Body of pancreas (tissue), 4 donors: ENCODE data around the gene ZSWIM1. TPM values are rescaled to one million over a fixed set of nuclear protein-coding genes. Genes with fewer than 3 reads are reported as not detected.

Experiments used
- ATAC-seq: fragments of 150-250 bp; one replicate; pipeline ENCODE4 v1.9.1; 2016
- DNase-seq, 4 donors: peaks; one replicate each; pipeline ENCODE4 v3.0.0-alpha.2; 2019
- H3K27ac ChIP-seq, 4 donors: fragments of 200-600 bp; sonication (generic); 1 replicate in 3 of 4; 2 replicates in 1 of 4; pipeline versions ENCODE4 v1.5.1 to v1.6.1; 2016 to 2019; ENCODE audit warnings: mild to moderate bottlenecking in 1 of 4, mixed read lengths in 1 of 4, moderate library complexity in 1 of 4
- H3K27me3 ChIP-seq, 2 donors: fragments of 200-600 bp; sonication (generic); one replicate each; pipeline ENCODE4 v1.6.0; 2016; ENCODE audit warnings: mild to moderate bottlenecking in 1 of 2
- H3K36me3 ChIP-seq, 2 donors: fragments of 200-600 bp; sonication (generic); replicated peaks in 1 of 2; 2 replicates each; pipeline ENCODE4 v1.5.1; 2016; ENCODE audit warnings: low read depth in 2 of 2; ENCODE audit not compliant: insufficient read depth in 1 of 2
- H3K4me1 ChIP-seq: fragments of 200-600 bp; sonication (generic); one replicate; pipeline ENCODE4 v1.6.0; 2016
- H3K4me3 ChIP-seq, 2 donors: fragments of 200-600 bp; sonication (generic); 1 replicate in 1 of 2; 2 replicates in 1 of 2; pipeline ENCODE4 v1.5.1; 2016 to 2019
- H3K9me3 ChIP-seq, 3 donors: fragments of 200-600 bp; sonication (generic); 1 replicate in 2 of 3; 2 replicates in 1 of 3; pipeline ENCODE4 v1.5.1; 2016
- CTCF ChIP-seq, 7 experiments: fragments of 450-650 bp in 4 of 7; fragments of 200-600 bp in 3 of 7; sonication (generic) in 3 of 7; IDR thresholded peaks; one replicate each; pipeline ENCODE4 v1.5.1; 2016 to 2019; ENCODE audit warnings: antibody characterized with exemption in 7 of 7
- POLR2A ChIP-seq, 3 donors: fragments of 450-650 bp; IDR thresholded peaks; one replicate each; pipeline ENCODE4 v1.6.1; 2016; ENCODE audit warnings: antibody characterized with exemption in 3 of 3, mild to moderate bottlenecking in 2 of 3
- WGBS, 2 donors: methylation state at CpG; one replicate each; pipeline ENCODE4 v1.1.5; 2017; 5-methylcytosine and 5-hydroxymethylcytosine counted together
- intact Hi-C: fragments of 100-400 bp; cut with DNase I; formaldehyde crosslinking; loops from one replicate; pipeline ENCODE4 v1.15.1; 2023
- total RNA-seq, 2 donors: library from RNA; depleted of rRNA; stranded (reverse); fragments of >200 nt; gene quantifications; one replicate each; pipeline ENCODE4 v1.1.0, GENCODE V29; 2016

The ZSWIM1 gene
- total RNA-seq, 2 donors from 2014 or later, result 5.2 to 7.6 TPM

DNA sequence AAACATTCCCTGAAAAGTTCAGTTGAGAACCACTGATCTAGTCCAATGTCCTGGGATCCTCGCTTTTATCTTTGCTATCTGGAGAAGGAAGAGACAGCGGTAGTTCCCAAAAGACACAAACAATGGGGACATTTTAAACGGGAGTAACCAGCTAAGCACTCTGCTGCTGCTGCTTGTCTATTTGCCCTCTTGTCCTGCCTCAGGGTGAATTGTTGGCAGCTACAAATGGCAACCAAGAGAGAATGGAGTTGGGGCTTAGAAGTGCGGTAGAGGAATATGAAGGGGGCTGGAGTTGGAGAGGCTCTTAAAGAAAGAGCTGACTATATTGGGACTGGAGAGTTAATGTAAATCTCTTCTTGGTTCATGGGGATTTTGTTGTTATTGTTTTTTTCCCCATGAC lies 6.5 kb upstream of the ZSWIM1 start:
- TF ChIP-seq POLR2A (IDR thresholded peaks at IDR 0.05) (no peak), CTCF (IDR thresholded peaks at IDR 0.05) (no peak)
- ATAC-seq (no peak), DNase-seq (no peak)
- no peaks in the 10 kb centered on the region for H3K4me1 ChIP-seq
- no peak overlapping the region for H3K27ac ChIP-seq
- no peak overlapping the region for H3K4me3 ChIP-seq
- no peaks in the 10 kb centered on the region for H3K9me3 ChIP-seq
- peaks cover 0 to 3% of the 10 kb centered on the region in 2 donors for H3K36me3 ChIP-seq
- no peaks in the 10 kb centered on the region for H3K27me3 ChIP-seq
- intact Hi-C loops, result no loop called here
- 75 to 81% methylated on average over 4 of the region's 4 CpGs for WGBS, 2 donors

- no peak for TF ChIP-seq CTCF (IDR thresholded peaks at IDR 0.05)
- intact Hi-C loops, result no loop called here
- no peak for DNase-seq
Observed at GRCh38 chr20:45878076-45878761, 2.8 kb upstream of the ZSWIM1 start.

DNA sequence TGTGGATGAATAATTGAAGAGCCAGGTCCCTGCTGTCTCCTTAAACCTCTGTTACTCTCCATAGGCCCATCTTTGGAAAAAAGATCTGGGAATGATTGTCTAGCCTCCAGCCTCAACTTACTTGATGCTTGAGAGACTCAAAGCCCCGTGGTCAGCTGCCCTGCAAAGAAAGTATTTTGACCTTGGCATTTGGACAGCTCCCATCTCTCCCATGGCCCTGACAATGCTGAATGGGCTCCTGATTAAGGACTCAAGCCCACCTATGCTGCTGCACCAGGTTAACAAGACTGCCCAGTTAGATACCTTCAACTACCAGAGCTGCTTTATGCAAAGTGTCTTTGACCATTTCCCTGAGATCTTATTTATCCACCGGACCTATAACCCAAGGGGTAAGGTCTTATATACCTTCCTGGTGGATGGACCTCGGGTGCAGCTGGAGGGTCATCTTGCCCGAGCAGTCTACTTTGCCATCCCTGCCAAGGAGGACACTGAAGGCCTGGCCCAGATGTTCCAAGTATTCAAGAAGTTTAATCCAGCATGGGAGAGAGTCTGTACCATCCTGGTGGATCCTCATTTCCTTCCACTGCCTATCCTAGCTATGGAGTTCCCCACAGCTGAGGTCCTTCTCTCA lies 1.6 kb downstream of the ZSWIM1 start:
- WGBS, 2 donors, result 66% methylated on average over 4 of the region's 4 CpGs
- H3K27ac ChIP-seq, result no peak overlapping the region
- H3K4me3 ChIP-seq, result no peak overlapping the region
- no peaks in the 10 kb centered on the region for H3K27me3 ChIP-seq
- ATAC-seq, result no peak
- no peak for DNase-seq
- intact Hi-C loops, result no loop called here
- H3K9me3 ChIP-seq, result no peaks in the 10 kb centered on the region
- H3K4me1 ChIP-seq, result peaks cover 10% of the 10 kb centered on the region
- H3K36me3 ChIP-seq, result peaks cover 0 to 12% of the 10 kb centered on the region in 2 donors
- no peak for TF ChIP-seq POLR2A (IDR thresholded peaks at IDR 0.05)
- TF ChIP-seq CTCF (IDR thresholded peaks at IDR 0.05), result no peak

More at GRCh38 chr20:45878076-45878761, 2.8 kb upstream of the ZSWIM1 start:
- peaks cover 10% of the 10 kb centered on the region for H3K4me1 ChIP-seq
- H3K9me3 ChIP-seq, result no peaks in the 10 kb centered on the region
- H3K36me3 ChIP-seq, result peaks cover 0 to 4% of the 10 kb centered on the region in 2 donors
- H3K27ac ChIP-seq, result no peak overlapping the region
- no peak for ATAC-seq
- H3K4me3 ChIP-seq, result no peak overlapping the region
- 91 to 94% methylated on average over 8 to 13 of the region's 13 CpGs for WGBS, 2 donors
- no peaks in the 10 kb centered on the region for H3K27me3 ChIP-seq

DNA sequence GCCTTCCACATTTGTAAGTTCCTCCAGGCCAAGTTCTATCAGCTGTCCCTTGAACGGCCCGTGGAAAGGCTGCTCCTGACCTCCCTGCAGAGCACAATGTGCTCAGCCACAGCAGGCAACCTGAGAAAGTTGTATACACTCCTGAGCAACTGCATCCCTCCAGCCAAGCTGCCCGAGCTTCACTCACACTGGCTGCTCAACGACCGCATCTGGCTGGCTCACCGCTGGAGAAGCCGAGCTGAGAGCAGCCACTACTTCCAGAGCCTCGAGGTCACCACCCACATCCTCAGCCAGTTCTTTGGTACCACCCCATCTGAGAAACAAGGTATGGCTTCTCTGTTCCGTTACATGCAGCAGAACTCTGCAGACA lies 2.1 kb downstream of the ZSWIM1 start:
- Histone ChIP-seq H3K27me3 (no peaks in the 10 kb centered on the region), H3K36me3 (peaks cover 0 to 8% of the 10 kb centered on the region in 2 donors), H3K27ac (no peak overlapping the region), H3K4me1 (peaks cover 10% of the 10 kb centered on the region), H3K9me3 (no peaks in the 10 kb centered on the region), H3K4me3 (no peak overlapping the region)
- no peak for ATAC-seq
- no peak for TF ChIP-seq CTCF (IDR thresholded peaks at IDR 0.05)
- no peak for TF ChIP-seq POLR2A (IDR thresholded peaks at IDR 0.05)
- WGBS, 2 donors, result 74 to 76% methylated on average over 8 to 9 of the region's 9 CpGs
- DNase-seq, result no peak
- intact Hi-C loops, result no loop called here
